HepG2 (cell line): ENCODE data around the gene FOLR1. TPM values are rescaled to one million over a fixed set of nuclear protein-coding genes. Genes with fewer than 3 reads are reported as not detected.

ENCODE experiments used
- ATAC-seq: fragments of 200-7000 bp; cut with Tn5 transposase; 3 replicates; pipeline ENCODE4 v1.9.1; 2020; ENCODE audit warnings: mild to moderate bottlenecking, moderate library complexity
- BruUV-seq: library from RNA; stranded (reverse); fragments of 400-500 nt; replicated peaks from 2 replicates; lab custom pipeline; 2021; lab: Mats Ljungman, UMichigan
- CTCF ChIA-PET: fragments of 300-600 bp; formaldehyde crosslinking; extraction: SDS; loops from one replicate; lab custom pipeline; 2021; ENCODE audit warnings: low total read pairs, inconsistent platforms, low intra/inter-chr PET ratio; lab: Yijun Ruan, JAX
- POLR2A ChIA-PET: fragments of 350-600 bp; sonication (Branson Sonifier 250); formaldehyde crosslinking; loops from one replicate; lab custom pipeline; 2020; ENCODE audit warnings: antibody characterized with exemption, inconsistent platforms; lab: Yijun Ruan, JAX
- DNase-seq: peaks from one replicate; pipeline ENCODE4 v3.0.0-alpha.2; 2015; ENCODE audit warnings: low spot score
- FAIRE-seq: peaks from 3 replicates; lab custom pipeline; 2011; peaks lifted over from hg19 to GRCh38; lab: Jason Lieb, UNC
- H2AFZ ChIP-seq: one replicate; pipeline ENCODE4 v1.6.1; 2011; ENCODE audit warnings: low read length, inconsistent platforms
- H3K27ac ChIP-seq: fragments of 300-600 bp; 3 replicates; pipeline ENCODE4 v1.8.0; 2011; ENCODE audit warnings: mixed run types, mild to moderate bottlenecking, mixed read lengths, low read length, inconsistent platforms; ENCODE audit not compliant: insufficient read depth; ENCODE audit errors: extremely low read length
- H3K27me3 ChIP-seq, 2 experiments: fragments of 200-600 bp in 1 of 2; 2 replicates in 1 of 2; 3 replicates in 1 of 2; pipeline versions ENCODE4 v1.6.0 to v1.8.0; 2011; ENCODE audit warnings: low read length in 2 of 2, mild to moderate bottlenecking in 2 of 2, moderate library complexity in 2 of 2, inconsistent platforms in 1 of 2; ENCODE audit not compliant: insufficient read depth in 2 of 2, control insufficient read depth in 1 of 2
- H3K36me3 ChIP-seq, 2 experiments: fragments of 200-600 bp in 1 of 2; replicated peaks in 1 of 2; 2 replicates in 1 of 2; 3 replicates in 1 of 2; pipeline versions ENCODE4 v1.5.1 to v1.8.0; 2011; ENCODE audit warnings: low read length in 2 of 2, inconsistent platforms in 1 of 2; ENCODE audit not compliant: insufficient read depth in 2 of 2, control insufficient read depth in 1 of 2
- H3K4me1 ChIP-seq: 2 replicates; pipeline ENCODE4 v1.5.1; 2012; ENCODE audit warnings: low read length, inconsistent platforms; ENCODE audit not compliant: insufficient read depth
- H3K4me2 ChIP-seq: 2 replicates; pipeline ENCODE4 v1.6.0; 2011; ENCODE audit warnings: low read depth, low read length, inconsistent platforms
- H3K4me3 ChIP-seq, 3 experiments: fragments of 200-600 bp in 1 of 3; sonication (generic), shearing (Covaris generic) in 1 of 3; replicated peaks in 1 of 3; 2 replicates each; pipeline ENCODE4 v1.5.1; 2011 to 2016; ENCODE audit warnings: low read length in 3 of 3, inconsistent platforms in 2 of 3, low read depth in 2 of 3, mild to moderate bottlenecking in 2 of 3, control low read depth in 1 of 3, mixed read lengths in 1 of 3; ENCODE audit not compliant: insufficient read depth in 1 of 3
- H3K79me2 ChIP-seq: one replicate; pipeline ENCODE4 v1.6.1; 2011; ENCODE audit warnings: low read length, inconsistent platforms; ENCODE audit not compliant: insufficient read depth
- H3K9ac ChIP-seq: 2 replicates; pipeline ENCODE4 v1.6.0; 2011; ENCODE audit warnings: mild to moderate bottlenecking, low read depth, low read length, inconsistent platforms; ENCODE audit not compliant: insufficient read depth
- H3K9me3 ChIP-seq: 2 replicates; pipeline ENCODE4 v1.5.1; 2012; ENCODE audit warnings: mild to moderate bottlenecking, low read length
- H4K20me1 ChIP-seq: 2 replicates; pipeline ENCODE4 v1.6.0; 2011; ENCODE audit warnings: inconsistent platforms, mild to moderate bottlenecking, low read length, moderate library complexity; ENCODE audit not compliant: insufficient read depth
- GPBP1L1 ChIP-seq: sonication (generic); formaldehyde crosslinking; IDR thresholded peaks from 2 replicates; pipeline ENCODE4 v1.5.0; 2020; ENCODE audit warnings: mild to moderate bottlenecking, missing genetic modification reagents
- HCFC1 ChIP-seq: fragments of 150-350 bp; IDR thresholded peaks from 2 replicates; pipeline ENCODE4 v1.6.1; 2014; ENCODE audit warnings: low read depth, low read length
- NFATC3 ChIP-seq: sonication (generic); formaldehyde crosslinking; IDR thresholded peaks from 2 replicates; pipeline ENCODE4 v1.5.1; 2020; ENCODE audit warnings: mild to moderate bottlenecking, missing genetic modification reagents
- SIN3B ChIP-seq: fragments of 150-350 bp; IDR thresholded peaks from 2 replicates; pipeline ENCODE4 v1.6.1; 2014; ENCODE audit warnings: low read length
- SNAPC4 ChIP-seq: sonication (generic); formaldehyde crosslinking; IDR thresholded peaks from 2 replicates; pipeline ENCODE4 v1.4.0; 2020; ENCODE audit warnings: mild to moderate bottlenecking, missing genetic modification reagents
- TFE3 ChIP-seq: IDR thresholded peaks from 2 replicates; pipeline ENCODE4 v1.6.1; 2016
- ZBTB3 ChIP-seq: sonication (generic); formaldehyde crosslinking; IDR thresholded peaks from 2 replicates; pipeline ENCODE4 v1.4.0; 2020; ENCODE audit warnings: low read depth, mild to moderate bottlenecking, moderate library complexity, missing genetic modification reagents, borderline replicate concordance
- ZBTB8A ChIP-seq: sonication (generic); formaldehyde crosslinking; IDR thresholded peaks from 2 replicates; pipeline ENCODE4 v1.4.0; 2020; ENCODE audit warnings: mild to moderate bottlenecking, low read depth, missing genetic modification reagents, borderline replicate concordance
- ZNF160 ChIP-seq: sonication (generic); formaldehyde crosslinking; IDR thresholded peaks from 2 replicates; pipeline ENCODE4 v1.8.0; 2022; ENCODE audit warnings: mild to moderate bottlenecking, inconsistent platforms, missing genetic modification reagents
- ZNF703 ChIP-seq: sonication (generic); formaldehyde crosslinking; IDR thresholded peaks from 2 replicates; pipeline ENCODE4 v1.5.1; 2020; ENCODE audit warnings: missing genetic modification reagents, mild to moderate bottlenecking, moderate library complexity, borderline replicate concordance
- WGBS: methylation state at CpG from one replicate; pipeline ENCODE4 v1.1.6; 2017; ENCODE audit warnings: low lambda C conversion rate; 5-methylcytosine and 5-hydroxymethylcytosine counted together
- in situ Hi-C: cut with HindIII; loops from 2 replicates; pipeline ENCODE4 v1.10.0; 2017; ENCODE audit warnings: low pct_unique_long_range_greater_than_20kb; ENCODE audit not compliant: extremely low pct_ligation_motif_present
- intact Hi-C: fragments of 100-400 bp; cut with micrococcal nuclease; formaldehyde crosslinking; loops from one replicate; pipeline ENCODE4 v1.10.0; 2022; ENCODE audit not compliant: unreplicated experiment
- polyA plus RNA-seq, 8 experiments: library from polyadenylated mRNA; depleted of rRNA in 3 of 8; stranded (reverse) in 7 of 8; unstranded in 1 of 8; fragments of >200 nt; fragmentation: Illumina TruSeq in 4 of 8; extraction: Trizol in 4 of 8; gene quantifications; 2 replicates each; pipeline versions ENCODE4 v1.2.1 to v1.2.3, GENCODE V29; 2011 to 2016; ENCODE audit warnings: low read depth in 4 of 8, missing spikeins in 1 of 8, mixed read lengths in 1 of 8; ENCODE audit not compliant: insufficient read depth in 1 of 8
- total RNA-seq, 5 experiments: library from RNA; depleted of rRNA; stranded (reverse); fragments of >200 nt; fragmentation: Illumina TruSeq; extraction: Trizol; gene quantifications; 2 replicates each; pipeline ENCODE4 v1.2.3, GENCODE V29; 2016; ENCODE audit warnings: low read depth in 1 of 5

The FOLR1 gene
- total and polyA plus RNA-seq, 2 of the 13 experiments (the other 11 are each of a cell fraction or from before 2014, with no cell fraction given) = 0.20 TPM; not detected in 1

GRCh38 chr11:72245263-72245816 is 53.4 kb downstream of the FOLR1 start:
- no peak for FAIRE-seq
- intact Hi-C loops = no loop called here
- WGBS = 10% methylated on average over 15 of the region's 19 CpGs
- TF ChIP-seq GPBP1L1 (CRISPR knock-in tag) (no peak), SIN3B (no peak), SNAPC4 (CRISPR knock-in tag) (no peak), ZNF703 (CRISPR knock-in tag) (no peak), HCFC1 (no peak), ZBTB3 (no peak), ZBTB8A (CRISPR knock-in tag) (no peak), ZNF160 (CRISPR knock-in tag) (no peak), NFATC3 (no peak), TFE3 (CRISPR knock-in tag) (no peak)
- ChIA-PET POLR2A (interaction anchor here (1.0 kb wide), 1 partner anchor 21 kb away, joined by 3 read pairs; the partner anchor contains the start of gene INPPL1), CTCF (no interaction called here)
- Histone ChIP-seq H3K4me3 (no peak overlapping the region), H3K9me3 (no peaks in the 10 kb centered on the region), H3K27ac (no peak overlapping the region), H2AFZ (no peak overlapping the region), H3K79me2 (no peaks in the 10 kb centered on the region), H4K20me1 (no peaks in the 10 kb centered on the region), H3K36me3 (no peaks in the 10 kb centered on the region), H3K27me3 (peaks cover 13 to 78% of the 10 kb centered on the region in 2 experiments), H3K9ac (no peak overlapping the region), H3K4me2 (no peak overlapping the region), H3K4me1 (peaks cover 6% of the 10 kb centered on the region)
- no peak for DNase-seq
- no TSS peak for BruUV-seq
- in situ Hi-C loops = no loop called here
- no peak for ATAC-seq
